Neural cell (in vitro differentiated cells): ENCODE results near the gene PCCA. TPM values are rescaled to one million over a fixed set of nuclear protein-coding genes. Genes with fewer than 3 reads are reported as not detected.

Experiments
- H2AFZ ChIP-seq: fragments of 200-600, 300-800 bp; sonication (generic), shearing (Covaris generic); 2 replicates; pipeline ENCODE4 v1.6.0; 2014; ENCODE audit warnings: low read depth, mild to moderate bottlenecking, antibody characterized with exemption, low read length, moderate library complexity
- H3F3A ChIP-seq: fragments of 200-600 bp; shearing (Covaris generic); 2 replicates; pipeline ENCODE4 v1.6.1; 2016; ENCODE audit warnings: mild to moderate bottlenecking, moderate library complexity, mixed read lengths, antibody characterized with exemption, low read length; ENCODE audit not compliant: insufficient read depth, poor library complexity, severe bottlenecking
- H3K27ac ChIP-seq: fragments of 200-600, 300-800 bp; sonication (generic), shearing (Covaris generic); 2 replicates; pipeline ENCODE4 v1.5.1; 2014; ENCODE audit warnings: mild to moderate bottlenecking, low read length, moderate library complexity
- H3K27me3 ChIP-seq: fragments of 300-800, 200-600 bp; sonication (generic), shearing (Covaris generic); 2 replicates; pipeline ENCODE4 v1.6.0; 2014; ENCODE audit warnings: mild to moderate bottlenecking, low read depth, low read length, moderate library complexity; ENCODE audit not compliant: insufficient read depth
- H3K36me3 ChIP-seq: fragments of 300-800, 200-600 bp; sonication (generic), shearing (Covaris generic); 2 replicates; pipeline ENCODE4 v1.5.1; 2014; ENCODE audit warnings: mild to moderate bottlenecking, antibody characterized with exemption, low read length, moderate library complexity; ENCODE audit not compliant: insufficient read depth
- H3K4me2 ChIP-seq: fragments of 300-800, 200-600 bp; sonication (generic), shearing (Covaris generic); 2 replicates; pipeline ENCODE4 v1.6.0; 2014; ENCODE audit warnings: mild to moderate bottlenecking, low read length
- H3K4me3 ChIP-seq: fragments of 300-800, 200-600 bp; sonication (generic), shearing (Covaris generic); 2 replicates; pipeline ENCODE4 v1.5.1; 2014; ENCODE audit warnings: mild to moderate bottlenecking, low read length, moderate library complexity
- H3K79me2 ChIP-seq: fragments of 200-600 bp; shearing (Covaris generic); replicated peaks from 2 replicates; pipeline ENCODE4 v1.6.0; 2014; ENCODE audit warnings: mild to moderate bottlenecking, low read length, moderate library complexity; ENCODE audit not compliant: insufficient read depth
- H3K9ac ChIP-seq: fragments of 300-800, 200-600 bp; sonication (generic), shearing (Covaris generic); 2 replicates; pipeline ENCODE4 v1.6.1; 2016; ENCODE audit warnings: mild to moderate bottlenecking, low read length, mixed read lengths
- H3K9me2 ChIP-seq: fragments of 200-600 bp; shearing (Covaris generic); 2 replicates; pipeline ENCODE4 v1.6.1; 2016; ENCODE audit warnings: mild to moderate bottlenecking, low read length, mixed read lengths; ENCODE audit not compliant: insufficient read depth
- H3K9me3 ChIP-seq: fragments of 200-600, 300-800 bp; sonication (generic), shearing (Covaris generic); 2 replicates; pipeline ENCODE4 v1.6.1; 2016; ENCODE audit warnings: mild to moderate bottlenecking, mixed run types, low read length, moderate library complexity, mixed read lengths
- H4K20me1 ChIP-seq: fragments of 200-600 bp; shearing (Covaris generic); 2 replicates; pipeline ENCODE4 v1.6.1; 2016; ENCODE audit warnings: mild to moderate bottlenecking, mixed run types; ENCODE audit not compliant: insufficient read depth
- EP300 ChIP-seq: fragments of 450-650 bp; conservative IDR thresholded peaks from 2 replicates; pipeline ENCODE4 v1.6.1; 2014; ENCODE audit warnings: antibody characterized with exemption, mild to moderate bottlenecking, moderate library complexity; ENCODE audit not compliant: poor library complexity, severe bottlenecking
- EZH2 ChIP-seq: fragments of 200-600, 300-800 bp; shearing (Covaris generic), sonication (generic); IDR thresholded peaks from 2 replicates; pipeline ENCODE4 v1.6.1; 2014; ENCODE audit warnings: antibody characterized with exemption, low read length, borderline replicate concordance, mild to moderate bottlenecking; ENCODE audit not compliant: insufficient read depth, poor library complexity, severe bottlenecking
- MXI1 ChIP-seq: fragments of 450-650 bp; conservative IDR thresholded peaks from 2 replicates; pipeline ENCODE4 v1.6.1; 2014; ENCODE audit warnings: antibody characterized with exemption, mild to moderate bottlenecking; ENCODE audit not compliant: poor library complexity, severe bottlenecking
- POLR2AphosphoS5 ChIP-seq: IDR thresholded peaks from 2 replicates; pipeline ENCODE4 v1.6.1; 2012
- RAD21 ChIP-seq: fragments of 450-650 bp; conservative IDR thresholded peaks from 2 replicates; pipeline ENCODE4 v1.6.1; 2014; ENCODE audit warnings: antibody characterized with exemption, mild to moderate bottlenecking, moderate library complexity
- SMC3 ChIP-seq: fragments of 450-650 bp; conservative IDR thresholded peaks from 2 replicates; pipeline ENCODE4 v1.6.1; 2014; ENCODE audit warnings: antibody characterized with exemption, mild to moderate bottlenecking, moderate library complexity; ENCODE audit not compliant: poor library complexity
- TAF1 ChIP-seq: IDR thresholded peaks from 2 replicates; pipeline ENCODE4 v1.6.1; 2012; ENCODE audit warnings: low read depth
- polyA plus RNA-seq: library from polyadenylated mRNA; depleted of rRNA; stranded (reverse); fragments of >200 nt; gene quantifications from 2 replicates; pipeline ENCODE4 v1.2.3, GENCODE V29; 2014
- TF ChIP-seq, protein P1 (sequence below): fragments of 450-650 bp; IDR thresholded peaks from 2 replicates; pipeline ENCODE4 v1.5.1; 2014; ENCODE audit warnings: antibody characterized with exemption, mild to moderate bottlenecking, moderate library complexity; ENCODE audit not compliant: poor library complexity, severe bottlenecking
- TF ChIP-seq, protein P2 (sequence below): IDR thresholded peaks from 2 replicates; pipeline ENCODE4 v1.6.1; 2012; ENCODE audit warnings: borderline replicate concordance

The PCCA gene
- polyA plus RNA-seq, 1 donor from 2014 or later = 17.0 TPM

- Histone ChIP-seq H3K9ac (no peak overlapping the region), H3K79me2 (no peaks in the 10 kb centered on the region), H3K4me2 (no peak overlapping the region), H3K36me3 (no peaks in the 10 kb centered on the region), H2AFZ (no peak overlapping the region), H3K4me3 (no peak overlapping the region), H4K20me1 (no peaks in the 10 kb centered on the region), H3K27ac (no peak overlapping the region), H3K9me3 (no peaks in the 10 kb centered on the region), H3K27me3 (no peaks in the 10 kb centered on the region), H3F3A (no peaks in the 10 kb centered on the region), H3K9me2 (no peaks in the 10 kb centered on the region)
- TF ChIP-seq, protein P1, sequence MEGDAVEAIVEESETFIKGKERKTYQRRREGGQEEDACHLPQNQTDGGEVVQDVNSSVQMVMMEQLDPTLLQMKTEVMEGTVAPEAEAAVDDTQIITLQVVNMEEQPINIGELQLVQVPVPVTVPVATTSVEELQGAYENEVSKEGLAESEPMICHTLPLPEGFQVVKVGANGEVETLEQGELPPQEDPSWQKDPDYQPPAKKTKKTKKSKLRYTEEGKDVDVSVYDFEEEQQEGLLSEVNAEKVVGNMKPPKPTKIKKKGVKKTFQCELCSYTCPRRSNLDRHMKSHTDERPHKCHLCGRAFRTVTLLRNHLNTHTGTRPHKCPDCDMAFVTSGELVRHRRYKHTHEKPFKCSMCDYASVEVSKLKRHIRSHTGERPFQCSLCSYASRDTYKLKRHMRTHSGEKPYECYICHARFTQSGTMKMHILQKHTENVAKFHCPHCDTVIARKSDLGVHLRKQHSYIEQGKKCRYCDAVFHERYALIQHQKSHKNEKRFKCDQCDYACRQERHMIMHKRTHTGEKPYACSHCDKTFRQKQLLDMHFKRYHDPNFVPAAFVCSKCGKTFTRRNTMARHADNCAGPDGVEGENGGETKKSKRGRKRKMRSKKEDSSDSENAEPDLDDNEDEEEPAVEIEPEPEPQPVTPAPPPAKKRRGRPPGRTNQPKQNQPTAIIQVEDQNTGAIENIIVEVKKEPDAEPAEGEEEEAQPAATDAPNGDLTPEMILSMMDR = no peak
- TF ChIP-seq MXI1 = no peak
- no peak for TF ChIP-seq SMC3
- TF ChIP-seq, protein P2, sequence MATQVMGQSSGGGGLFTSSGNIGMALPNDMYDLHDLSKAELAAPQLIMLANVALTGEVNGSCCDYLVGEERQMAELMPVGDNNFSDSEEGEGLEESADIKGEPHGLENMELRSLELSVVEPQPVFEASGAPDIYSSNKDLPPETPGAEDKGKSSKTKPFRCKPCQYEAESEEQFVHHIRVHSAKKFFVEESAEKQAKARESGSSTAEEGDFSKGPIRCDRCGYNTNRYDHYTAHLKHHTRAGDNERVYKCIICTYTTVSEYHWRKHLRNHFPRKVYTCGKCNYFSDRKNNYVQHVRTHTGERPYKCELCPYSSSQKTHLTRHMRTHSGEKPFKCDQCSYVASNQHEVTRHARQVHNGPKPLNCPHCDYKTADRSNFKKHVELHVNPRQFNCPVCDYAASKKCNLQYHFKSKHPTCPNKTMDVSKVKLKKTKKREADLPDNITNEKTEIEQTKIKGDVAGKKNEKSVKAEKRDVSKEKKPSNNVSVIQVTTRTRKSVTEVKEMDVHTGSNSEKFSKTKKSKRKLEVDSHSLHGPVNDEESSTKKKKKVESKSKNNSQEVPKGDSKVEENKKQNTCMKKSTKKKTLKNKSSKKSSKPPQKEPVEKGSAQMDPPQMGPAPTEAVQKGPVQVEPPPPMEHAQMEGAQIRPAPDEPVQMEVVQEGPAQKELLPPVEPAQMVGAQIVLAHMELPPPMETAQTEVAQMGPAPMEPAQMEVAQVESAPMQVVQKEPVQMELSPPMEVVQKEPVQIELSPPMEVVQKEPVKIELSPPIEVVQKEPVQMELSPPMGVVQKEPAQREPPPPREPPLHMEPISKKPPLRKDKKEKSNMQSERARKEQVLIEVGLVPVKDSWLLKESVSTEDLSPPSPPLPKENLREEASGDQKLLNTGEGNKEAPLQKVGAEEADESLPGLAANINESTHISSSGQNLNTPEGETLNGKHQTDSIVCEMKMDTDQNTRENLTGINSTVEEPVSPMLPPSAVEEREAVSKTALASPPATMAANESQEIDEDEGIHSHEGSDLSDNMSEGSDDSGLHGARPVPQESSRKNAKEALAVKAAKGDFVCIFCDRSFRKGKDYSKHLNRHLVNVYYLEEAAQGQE = no peak
- no peak for TF ChIP-seq EP300
- no peak for TF ChIP-seq RAD21
- TF ChIP-seq POLR2AphosphoS5 = no peak
These were observed 173.5 kb downstream of the PCCA start for GRCh38 chr13:100262404-100262803.

DNA sequence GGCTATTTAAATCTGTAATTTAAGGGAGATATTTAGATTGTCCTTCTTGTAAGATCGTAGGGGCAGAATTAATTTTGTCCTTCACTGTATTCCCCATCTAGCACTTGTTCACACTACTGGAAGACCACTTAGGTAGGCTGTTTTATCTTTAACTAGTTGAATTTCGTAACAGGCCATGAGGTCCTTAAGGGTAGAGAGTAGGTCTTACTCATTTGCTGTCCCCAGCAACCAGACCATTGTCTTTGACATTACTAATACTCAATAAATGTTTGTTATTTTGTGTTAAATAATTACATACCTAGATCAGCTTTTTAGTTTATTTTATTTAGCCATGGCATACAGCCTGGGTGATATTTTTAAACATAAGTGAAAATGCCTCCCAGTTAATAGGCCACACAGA, 177.1 kb downstream of the PCCA start:
- Histone ChIP-seq H3K4me3 (no peak overlapping the region), H2AFZ (no peak overlapping the region), H3K4me2 (no peak overlapping the region), H3K9ac (no peak overlapping the region), H3K9me3 (no peaks in the 10 kb centered on the region), H3K36me3 (no peaks in the 10 kb centered on the region), H3F3A (no peaks in the 10 kb centered on the region), H3K27ac (no peak overlapping the region), H3K27me3 (no peaks in the 10 kb centered on the region), H3K79me2 (no peaks in the 10 kb centered on the region), H4K20me1 (no peaks in the 10 kb centered on the region), H3K9me2 (no peaks in the 10 kb centered on the region)
- TF ChIP-seq EP300 (no peak), SMC3 (no peak), MXI1 (no peak), RAD21 (no peak), TAF1 (no peak), POLR2AphosphoS5 (no peak), EZH2 (no peak)
- TF ChIP-seq, protein P1 = no peak
- TF ChIP-seq, protein P2 = no peak
